ENCODE measurements around the gene EPS15. TPM values are rescaled to one million over a fixed set of nuclear protein-coding genes. Genes with fewer than 3 reads are reported as not detected.
"Not testable (repeated sequence)": the region's sequence is repeated elsewhere in the genome, so short reads cannot be mapped to it uniquely, and the experiment has no call there.

EPS15 gene
- polyA plus RNA-seq, 1 donor (not counting 4 experiments of a cell fraction or from before 2014, with no cell fraction given) = 33.2 TPM

GRCh38 chr1:51415963-51416362, 103.1 kb downstream of the EPS15 start:
- Histone ChIP-seq H3K4me1 (ENCODE audit: control insufficient read depth, extremely low read depth, insufficient read depth, low read length) (no peaks in the 10 kb centered on the region), H3K36me3 (ENCODE audit: control insufficient read depth in 2 of 2, extremely low read depth in 1 of 2, insufficient read depth in 2 of 2, low read length in 2 of 2) (no peaks in the 10 kb centered on the region), H2AFZ (ENCODE audit: control insufficient read depth, low read length) (no peak overlapping the region), H3K4me2 (ENCODE audit: control insufficient read depth, extremely low read depth, insufficient read depth, low read depth, low read length) (no peak overlapping the region), H3K4me3 (ENCODE audit: control insufficient read depth in 2 of 3, extremely low read depth in 1 of 3, insufficient read depth in 2 of 3, low read depth in 1 of 3, low read length in 3 of 3) (no peak overlapping the region), H3K9me1 (ENCODE audit: control insufficient read depth, extremely low read depth, insufficient read depth, low read length) (no peaks in the 10 kb centered on the region), H3K9ac (ENCODE audit: control insufficient read depth, extremely low read depth, insufficient read depth, low read length) (no peak overlapping the region), H3K79me2 (ENCODE audit: control insufficient read depth, insufficient read depth, low read length) (no peaks in the 10 kb centered on the region), H3K27me3 (ENCODE audit: control insufficient read depth, extremely low read depth, insufficient read depth, low read length) (no peaks in the 10 kb centered on the region), H3K9me3 (ENCODE audit: control insufficient read depth, low read depth, low read length) (no peaks in the 10 kb centered on the region), H3K27ac (ENCODE audit: control insufficient read depth, insufficient read depth, low read length) (no peak overlapping the region), H4K20me1 (ENCODE audit: control insufficient read depth, extremely low read depth, insufficient read depth, low read length) (no peaks in the 10 kb centered on the region)
- DNase-seq (ENCODE audit: low read depth, low spot score) (no peak), FAIRE-seq (no peak)
- TF ChIP-seq, protein P1, sequence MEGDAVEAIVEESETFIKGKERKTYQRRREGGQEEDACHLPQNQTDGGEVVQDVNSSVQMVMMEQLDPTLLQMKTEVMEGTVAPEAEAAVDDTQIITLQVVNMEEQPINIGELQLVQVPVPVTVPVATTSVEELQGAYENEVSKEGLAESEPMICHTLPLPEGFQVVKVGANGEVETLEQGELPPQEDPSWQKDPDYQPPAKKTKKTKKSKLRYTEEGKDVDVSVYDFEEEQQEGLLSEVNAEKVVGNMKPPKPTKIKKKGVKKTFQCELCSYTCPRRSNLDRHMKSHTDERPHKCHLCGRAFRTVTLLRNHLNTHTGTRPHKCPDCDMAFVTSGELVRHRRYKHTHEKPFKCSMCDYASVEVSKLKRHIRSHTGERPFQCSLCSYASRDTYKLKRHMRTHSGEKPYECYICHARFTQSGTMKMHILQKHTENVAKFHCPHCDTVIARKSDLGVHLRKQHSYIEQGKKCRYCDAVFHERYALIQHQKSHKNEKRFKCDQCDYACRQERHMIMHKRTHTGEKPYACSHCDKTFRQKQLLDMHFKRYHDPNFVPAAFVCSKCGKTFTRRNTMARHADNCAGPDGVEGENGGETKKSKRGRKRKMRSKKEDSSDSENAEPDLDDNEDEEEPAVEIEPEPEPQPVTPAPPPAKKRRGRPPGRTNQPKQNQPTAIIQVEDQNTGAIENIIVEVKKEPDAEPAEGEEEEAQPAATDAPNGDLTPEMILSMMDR (optimal IDR thresholded peaks at IDR 0.05 in 1 of 3, IDR thresholded peaks at IDR 0.05 in 1 of 3, conservative IDR thresholded peaks at IDR 0.05 in 1 of 3; ENCODE audit: extremely low read depth in 1 of 3, insufficient read depth in 2 of 3, low read length in 3 of 3) = no peak
- no peak for TF ChIP-seq EZH2 (IDR thresholded peaks at IDR 0.05; ENCODE audit: low read length)
- dilution Hi-C loops (cut with MboI; ENCODE audit: extremely low pct_ligation_motif_present, low sequenced_read_pairs) = no loop called here

GRCh38 chr1:51414811-51415210, 104.3 kb downstream of the EPS15 start:
- Histone ChIP-seq H3K9ac (ENCODE audit: control insufficient read depth, extremely low read depth, insufficient read depth, low read length) (no peak overlapping the region), H3K79me2 (ENCODE audit: control insufficient read depth, insufficient read depth, low read length) (no peaks in the 10 kb centered on the region), H3K4me1 (ENCODE audit: control insufficient read depth, extremely low read depth, insufficient read depth, low read length) (no peaks in the 10 kb centered on the region), H3K36me3 (ENCODE audit: control insufficient read depth in 2 of 2, extremely low read depth in 1 of 2, insufficient read depth in 2 of 2, low read length in 2 of 2) (no peaks in the 10 kb centered on the region), H3K4me3 (ENCODE audit: control insufficient read depth in 2 of 3, extremely low read depth in 1 of 3, insufficient read depth in 2 of 3, low read depth in 1 of 3, low read length in 3 of 3) (no peak overlapping the region), H4K20me1 (ENCODE audit: control insufficient read depth, extremely low read depth, insufficient read depth, low read length) (peaks cover 2% of the 10 kb centered on the region), H2AFZ (ENCODE audit: control insufficient read depth, low read length) (no peak overlapping the region), H3K9me3 (ENCODE audit: control insufficient read depth, low read depth, low read length) (no peaks in the 10 kb centered on the region), H3K27me3 (ENCODE audit: control insufficient read depth, extremely low read depth, insufficient read depth, low read length) (no peaks in the 10 kb centered on the region), H3K4me2 (ENCODE audit: control insufficient read depth, extremely low read depth, insufficient read depth, low read depth, low read length) (no peak overlapping the region), H3K27ac (ENCODE audit: control insufficient read depth, insufficient read depth, low read length) (no peak overlapping the region), H3K9me1 (ENCODE audit: control insufficient read depth, extremely low read depth, insufficient read depth, low read length) (no peaks in the 10 kb centered on the region)
- no peak for TF ChIP-seq EZH2 (IDR thresholded peaks at IDR 0.05; ENCODE audit: low read length)
- TF ChIP-seq, protein P1 (optimal IDR thresholded peaks at IDR 0.05 in 1 of 3, IDR thresholded peaks at IDR 0.05 in 1 of 3, conservative IDR thresholded peaks at IDR 0.05 in 1 of 3; ENCODE audit: extremely low read depth in 1 of 3, insufficient read depth in 2 of 3, low read length in 3 of 3) = no peak
- dilution Hi-C loops (cut with MboI; ENCODE audit: extremely low pct_ligation_motif_present, low sequenced_read_pairs) = no loop called here
- DNase-seq (ENCODE audit: low read depth, low spot score) (no peak), FAIRE-seq (no peak)

GRCh38 chr1:51411820-51412219, 107.2 kb downstream of the EPS15 start:
- H3K9me3 ChIP-seq (ENCODE audit: control insufficient read depth, low read depth, low read length); H2AFZ ChIP-seq (ENCODE audit: control insufficient read depth, low read length); H3K79me2 ChIP-seq (ENCODE audit: control insufficient read depth, insufficient read depth, low read length); H3K4me3 ChIP-seq (ENCODE audit: control insufficient read depth in 2 of 3, extremely low read depth in 1 of 3, insufficient read depth in 2 of 3, low read depth in 1 of 3, low read length in 3 of 3); H4K20me1 ChIP-seq (ENCODE audit: control insufficient read depth, extremely low read depth, insufficient read depth, low read length); H3K4me2 ChIP-seq (ENCODE audit: control insufficient read depth, extremely low read depth, insufficient read depth, low read depth, low read length); H3K9me1 ChIP-seq (ENCODE audit: control insufficient read depth, extremely low read depth, insufficient read depth, low read length); H3K36me3 ChIP-seq (ENCODE audit: control insufficient read depth in 2 of 2, extremely low read depth in 1 of 2, insufficient read depth in 2 of 2, low read length in 2 of 2); FAIRE-seq; DNase-seq (ENCODE audit: low read depth, low spot score); dilution Hi-C loops (cut with MboI; ENCODE audit: extremely low pct_ligation_motif_present, low sequenced_read_pairs); H3K9ac ChIP-seq (ENCODE audit: control insufficient read depth, extremely low read depth, insufficient read depth, low read length); H3K27ac ChIP-seq (ENCODE audit: control insufficient read depth, insufficient read depth, low read length); H3K27me3 ChIP-seq (ENCODE audit: control insufficient read depth, extremely low read depth, insufficient read depth, low read length); H3K4me1 ChIP-seq (ENCODE audit: control insufficient read depth, extremely low read depth, insufficient read depth, low read length): not testable (repeated sequence)

Data from keratinocyte (primary cell).